ENCODE data around the gene ATXN7L3.

Gene ATXN7L3

DNA sequence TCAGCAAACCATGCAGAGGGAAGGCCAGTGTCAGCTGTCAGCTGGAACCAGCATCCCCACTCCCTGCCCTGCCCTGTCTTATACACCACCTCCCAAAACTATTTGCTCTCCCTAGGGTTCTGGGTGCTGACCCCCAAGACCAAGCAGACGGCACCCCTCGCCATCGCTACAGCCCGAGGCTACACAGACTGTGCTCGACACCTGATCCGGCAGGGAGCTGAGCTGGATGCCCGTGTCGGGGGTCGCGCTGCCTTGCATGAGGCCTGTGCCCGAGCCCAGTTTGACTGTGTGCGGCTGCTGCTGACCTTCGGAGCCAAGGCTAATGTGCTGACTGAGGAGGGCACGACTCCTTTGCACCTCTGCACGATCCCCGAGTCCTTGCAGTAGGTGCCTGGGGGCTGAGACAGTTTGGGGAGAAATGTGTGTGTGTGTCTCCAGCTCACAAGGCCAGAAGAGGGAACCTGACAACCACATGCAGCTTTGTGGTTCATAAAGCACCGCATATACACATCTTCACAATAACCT lies 27.7 kb downstream of the ATXN7L3 start:
- TF ChIP-seq, protein P1, sequence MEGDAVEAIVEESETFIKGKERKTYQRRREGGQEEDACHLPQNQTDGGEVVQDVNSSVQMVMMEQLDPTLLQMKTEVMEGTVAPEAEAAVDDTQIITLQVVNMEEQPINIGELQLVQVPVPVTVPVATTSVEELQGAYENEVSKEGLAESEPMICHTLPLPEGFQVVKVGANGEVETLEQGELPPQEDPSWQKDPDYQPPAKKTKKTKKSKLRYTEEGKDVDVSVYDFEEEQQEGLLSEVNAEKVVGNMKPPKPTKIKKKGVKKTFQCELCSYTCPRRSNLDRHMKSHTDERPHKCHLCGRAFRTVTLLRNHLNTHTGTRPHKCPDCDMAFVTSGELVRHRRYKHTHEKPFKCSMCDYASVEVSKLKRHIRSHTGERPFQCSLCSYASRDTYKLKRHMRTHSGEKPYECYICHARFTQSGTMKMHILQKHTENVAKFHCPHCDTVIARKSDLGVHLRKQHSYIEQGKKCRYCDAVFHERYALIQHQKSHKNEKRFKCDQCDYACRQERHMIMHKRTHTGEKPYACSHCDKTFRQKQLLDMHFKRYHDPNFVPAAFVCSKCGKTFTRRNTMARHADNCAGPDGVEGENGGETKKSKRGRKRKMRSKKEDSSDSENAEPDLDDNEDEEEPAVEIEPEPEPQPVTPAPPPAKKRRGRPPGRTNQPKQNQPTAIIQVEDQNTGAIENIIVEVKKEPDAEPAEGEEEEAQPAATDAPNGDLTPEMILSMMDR (IDR thresholded peaks at IDR 0.05) = no peak

DNA sequence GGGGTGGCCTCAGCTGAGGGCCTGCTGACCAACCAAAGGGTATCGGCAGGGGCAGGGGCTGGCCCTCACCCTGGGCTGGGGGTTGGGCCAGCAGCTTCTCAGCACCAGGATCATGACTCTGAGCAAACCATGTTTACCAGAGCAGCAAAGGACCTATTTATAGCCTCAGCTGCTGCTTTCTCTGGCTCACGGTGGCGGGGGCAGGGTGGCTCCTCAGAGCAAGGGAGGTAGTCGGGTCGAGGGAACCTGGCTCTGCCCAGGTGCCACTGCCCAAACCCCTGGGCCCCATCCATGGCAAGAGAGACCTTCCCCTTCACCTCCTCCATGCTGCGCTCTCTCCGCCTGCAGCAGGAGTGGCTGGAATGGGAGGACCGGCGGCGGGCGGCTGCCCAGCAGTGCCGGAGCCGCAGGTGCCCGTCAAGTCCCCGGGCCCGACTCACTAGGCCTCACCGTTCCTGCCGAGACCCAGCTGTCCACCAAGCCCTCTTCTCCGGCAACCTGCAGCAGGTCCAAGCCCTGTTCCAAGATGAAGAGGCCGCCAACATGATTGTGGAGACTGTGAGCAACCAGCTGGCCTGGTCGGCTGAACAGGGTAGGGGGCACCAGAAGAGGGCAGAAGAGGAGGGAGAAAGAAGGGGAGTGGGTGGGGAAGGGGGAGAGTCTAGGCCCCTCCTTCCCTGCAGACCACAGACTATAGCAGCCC lies 29.0 kb downstream of the ATXN7L3 start, which contains the start of gene ASB16:
Gene ASB16, plus strand, starts transcription at position 206 of the 703 bp plus-strand sequence. Its CDS starts 86 bp downstream, at position 292.
- TF ChIP-seq, protein P1 (IDR thresholded peaks at IDR 0.05) = no peak

DNA sequence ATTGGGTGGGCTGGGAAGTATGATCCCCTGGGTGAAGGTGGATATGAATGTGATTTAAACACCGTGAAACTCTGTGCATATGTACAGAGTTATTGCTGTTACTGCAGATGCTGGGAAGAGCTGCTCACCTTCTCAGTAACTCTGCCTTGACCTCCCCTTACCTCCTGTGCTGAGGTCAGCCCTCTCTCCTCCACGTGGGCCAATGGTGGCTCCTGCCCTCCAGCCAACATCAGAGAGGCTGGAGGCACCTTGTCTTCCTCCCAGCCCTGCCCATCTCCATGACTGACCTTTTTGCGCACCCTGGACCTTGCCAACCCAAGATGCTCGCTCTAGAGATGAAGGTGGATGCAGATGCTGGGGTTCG lies 29.6 kb downstream of the ATXN7L3 start:
- TF ChIP-seq, protein P1 (IDR thresholded peaks at IDR 0.05) = no peak

DNA sequence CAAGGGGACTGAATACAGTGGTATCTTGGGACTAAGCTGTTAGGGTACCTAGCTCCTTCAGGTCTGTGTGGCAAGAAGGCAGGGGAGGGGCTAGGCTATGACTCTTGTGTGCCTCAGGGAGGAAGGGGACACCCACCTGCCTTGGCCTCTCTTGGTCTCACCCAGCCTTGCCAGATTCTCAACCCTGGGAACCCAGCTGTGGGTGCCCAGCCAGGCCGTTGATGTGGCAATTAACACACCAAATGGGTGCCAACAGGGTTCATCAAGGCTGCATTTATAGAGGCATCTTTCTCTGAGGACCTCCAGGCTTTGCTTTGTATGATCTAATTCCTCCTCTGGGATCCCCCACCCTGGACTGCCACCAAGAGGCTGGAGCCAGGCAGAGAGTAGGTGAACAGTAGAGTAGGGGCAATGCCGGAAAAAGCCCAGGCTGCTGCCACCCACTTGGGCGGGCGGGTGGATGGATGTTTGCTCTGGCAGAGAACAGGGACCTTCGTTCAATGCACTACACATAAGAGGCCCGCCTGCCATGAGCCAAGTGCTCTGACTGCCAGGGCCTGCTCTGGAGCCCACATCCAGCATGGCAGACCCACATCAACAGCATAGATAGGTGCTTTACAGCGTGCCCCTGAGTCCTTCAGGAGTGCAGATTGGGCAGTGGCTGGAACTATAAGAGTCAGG lies 32.4 kb downstream of the ATXN7L3 start:
- TF ChIP-seq, protein P1 (IDR thresholded peaks at IDR 0.05) = no peak

DNA sequence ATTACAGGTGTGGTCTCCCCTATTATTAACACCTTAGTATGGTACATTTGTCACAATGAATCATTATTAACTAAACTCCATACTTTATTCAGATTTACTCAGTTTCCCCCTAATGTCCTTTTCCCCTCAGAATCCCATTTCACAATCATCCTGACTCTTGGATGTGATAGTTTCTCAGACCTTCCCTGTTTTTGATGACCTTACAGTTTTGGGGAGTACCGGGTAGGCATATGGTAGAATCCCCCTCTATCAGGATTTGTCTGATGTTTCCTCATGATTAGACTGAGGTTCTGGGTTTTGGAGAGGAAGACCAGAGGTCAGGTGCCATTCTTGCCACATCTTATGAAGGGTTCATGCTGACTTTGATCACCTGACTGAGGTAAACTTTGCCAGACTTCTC lies 35.2 kb downstream of the ATXN7L3 start:
- TF ChIP-seq, protein P1 (IDR thresholded peaks at IDR 0.05) = no peak

DNA sequence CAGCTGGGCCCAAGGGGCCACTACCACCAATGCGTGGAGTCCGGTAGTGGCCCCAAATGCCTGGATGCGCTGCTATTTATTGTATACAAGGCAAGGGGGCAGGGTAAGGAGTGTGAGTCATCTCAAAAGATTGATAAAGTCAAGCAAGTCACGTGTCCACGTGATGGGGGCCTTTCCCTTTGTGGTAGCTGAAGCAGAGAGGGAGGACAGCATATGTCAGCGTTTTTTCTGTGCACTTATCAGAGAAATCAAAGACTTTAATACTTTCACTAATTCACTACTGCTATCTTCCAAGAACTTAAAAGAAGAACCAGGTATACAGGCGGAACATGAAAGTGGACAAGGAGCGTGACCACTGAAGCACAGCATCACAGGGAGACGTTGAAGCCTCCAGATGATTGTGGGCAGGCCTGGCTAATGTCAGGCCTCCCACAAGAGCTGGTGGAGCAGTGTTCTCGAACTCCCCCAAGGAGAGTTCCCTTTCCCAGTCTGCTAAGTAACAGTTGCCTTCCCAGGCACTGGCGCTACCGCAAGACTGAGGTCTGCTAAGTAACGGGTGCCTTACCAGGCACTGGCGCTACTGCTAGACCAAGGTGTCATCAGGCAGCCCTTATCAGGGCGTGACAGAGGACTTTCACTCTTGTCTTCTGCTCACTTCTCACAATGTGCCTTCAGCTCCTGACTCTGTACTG lies 40.0 kb downstream of the ATXN7L3 start:
- TF ChIP-seq, protein P1 (IDR thresholded peaks at IDR 0.05) = no peak

DNA sequence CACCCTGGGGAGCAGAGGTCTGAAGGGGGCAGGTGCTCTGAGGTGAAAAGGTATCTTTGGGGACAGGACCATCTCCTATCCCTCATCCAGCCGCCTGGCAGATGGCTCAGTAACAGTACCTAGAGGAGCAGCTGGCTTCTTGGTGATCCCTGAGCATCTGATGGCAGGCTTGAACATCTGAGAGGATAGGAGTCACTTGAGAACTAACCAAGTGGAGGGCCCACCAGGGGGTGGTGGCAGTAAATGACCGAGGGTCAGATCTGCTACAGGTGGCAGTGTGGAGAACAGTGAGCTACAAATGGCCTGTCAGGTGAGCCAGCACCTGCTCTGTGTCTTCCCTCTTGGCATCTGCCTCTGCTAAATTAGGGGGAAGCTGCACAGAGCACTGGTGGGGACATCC lies 44.2 kb downstream of the ATXN7L3 start:
- TF ChIP-seq, protein P1 (IDR thresholded peaks at IDR 0.05) = no peak

All from LNCAP (cell line).